AG10803 (cell line): Measurements from ENCODE around the gene CTTN.
"Not testable (repeated sequence)": the region's sequence is repeated elsewhere in the genome, so short reads cannot be mapped to it uniquely, and the experiment has no call there.

Experiments used
- DNase-seq: peaks from one replicate; pipeline ENCODE4 v3.0.0; 2010; ENCODE audit warnings: low read depth
- H3K4me3 ChIP-seq: 2 replicates; pipeline ENCODE4 v1.5.1; 2011; ENCODE audit warnings: mild to moderate bottlenecking, low read length, control low read depth
- TF ChIP-seq, protein P1 (sequence below): conservative IDR thresholded peaks from 2 replicates; pipeline ENCODE4 v1.5.1; 2011; ENCODE audit warnings: mild to moderate bottlenecking, low read length, control low read depth, inconsistent platforms

CTTN gene

GRCh38 chr11:70400643-70401042 lies 2.3 kb downstream of the CTTN start:
- peak overlapping the region; percentile 83 for H3K4me3 ChIP-seq
- no peak for DNase-seq
- TF ChIP-seq, protein P1, sequence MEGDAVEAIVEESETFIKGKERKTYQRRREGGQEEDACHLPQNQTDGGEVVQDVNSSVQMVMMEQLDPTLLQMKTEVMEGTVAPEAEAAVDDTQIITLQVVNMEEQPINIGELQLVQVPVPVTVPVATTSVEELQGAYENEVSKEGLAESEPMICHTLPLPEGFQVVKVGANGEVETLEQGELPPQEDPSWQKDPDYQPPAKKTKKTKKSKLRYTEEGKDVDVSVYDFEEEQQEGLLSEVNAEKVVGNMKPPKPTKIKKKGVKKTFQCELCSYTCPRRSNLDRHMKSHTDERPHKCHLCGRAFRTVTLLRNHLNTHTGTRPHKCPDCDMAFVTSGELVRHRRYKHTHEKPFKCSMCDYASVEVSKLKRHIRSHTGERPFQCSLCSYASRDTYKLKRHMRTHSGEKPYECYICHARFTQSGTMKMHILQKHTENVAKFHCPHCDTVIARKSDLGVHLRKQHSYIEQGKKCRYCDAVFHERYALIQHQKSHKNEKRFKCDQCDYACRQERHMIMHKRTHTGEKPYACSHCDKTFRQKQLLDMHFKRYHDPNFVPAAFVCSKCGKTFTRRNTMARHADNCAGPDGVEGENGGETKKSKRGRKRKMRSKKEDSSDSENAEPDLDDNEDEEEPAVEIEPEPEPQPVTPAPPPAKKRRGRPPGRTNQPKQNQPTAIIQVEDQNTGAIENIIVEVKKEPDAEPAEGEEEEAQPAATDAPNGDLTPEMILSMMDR = no peak

DNA sequence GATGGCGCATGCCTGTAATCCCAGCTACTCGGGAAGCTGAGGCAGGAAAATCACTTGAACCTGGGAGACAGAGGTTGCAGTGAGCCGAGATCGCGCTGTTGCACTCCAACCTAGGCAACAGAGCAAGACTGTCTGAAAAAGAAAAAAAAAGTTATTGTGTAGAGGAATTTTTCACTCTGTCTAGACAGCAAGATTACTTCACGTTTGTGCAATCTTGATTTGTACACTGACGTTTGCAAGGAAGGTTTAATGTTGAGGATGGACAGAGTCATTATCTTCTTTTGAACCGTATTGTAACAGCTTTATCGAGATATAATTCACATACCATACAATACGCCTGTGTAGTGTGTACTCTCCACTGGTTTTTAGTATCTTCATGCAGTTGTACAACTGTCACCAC lies 3.7 kb downstream of the CTTN start:
- DNase-seq = no peak
- no peak overlapping the region for H3K4me3 ChIP-seq
- TF ChIP-seq, protein P1 = no peak

DNA sequence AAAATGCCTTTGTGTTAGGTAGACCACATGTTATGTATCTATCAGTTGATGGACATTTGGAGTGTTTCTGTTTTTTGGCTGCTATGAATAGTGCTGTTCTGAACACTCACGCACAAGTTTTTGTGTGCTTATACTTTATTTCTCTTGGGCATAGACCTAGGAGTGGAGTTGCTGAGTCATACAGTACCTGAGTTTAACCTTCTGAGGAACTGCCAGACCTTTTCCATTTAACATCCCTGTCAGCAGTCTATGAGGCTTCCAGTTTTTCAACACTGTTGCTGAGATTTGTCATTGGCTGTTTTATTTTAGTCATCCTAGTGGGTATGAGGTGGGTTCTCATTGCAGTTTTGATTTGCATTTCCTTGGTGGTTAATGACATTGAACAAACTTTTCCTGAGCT lies 4.4 kb downstream of the CTTN start:
- no peak for DNase-seq
- TF ChIP-seq, protein P1 = no peak
- no peak overlapping the region for H3K4me3 ChIP-seq

DNA sequence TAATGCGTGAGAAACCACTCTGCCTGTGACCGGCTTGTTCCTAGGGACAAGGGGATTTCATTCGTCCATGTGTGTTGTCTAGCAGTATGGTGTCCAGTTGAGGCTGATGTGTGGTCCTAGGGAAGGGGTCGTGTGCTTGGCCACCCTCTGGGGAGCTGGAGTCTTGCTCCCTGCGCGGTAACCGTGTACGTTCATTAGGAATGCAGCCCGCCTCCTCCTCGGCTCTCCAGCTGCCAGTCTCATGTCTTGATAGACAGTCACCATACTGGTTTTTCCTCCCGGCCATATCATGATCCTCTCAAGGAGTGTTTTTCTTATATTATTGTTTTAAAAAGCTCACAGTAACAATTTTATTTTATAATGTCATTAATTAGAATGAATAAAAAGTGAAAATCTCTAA lies 5.9 kb downstream of the CTTN start:
- TF ChIP-seq, protein P1 = no peak
- DNase-seq = no peak
- H3K4me3 ChIP-seq = no peak overlapping the region

GRCh38 chr11:70405679-70406395 lies 7.5 kb downstream of the CTTN start:
- no peak overlapping the region for H3K4me3 ChIP-seq
- DNase-seq = no peak
- TF ChIP-seq, protein P1 = no peak

GRCh38 chr11:70407121-70407520 lies 8.8 kb downstream of the CTTN start:
- no peak overlapping the region for H3K4me3 ChIP-seq
- DNase-seq = no peak
- TF ChIP-seq, protein P1 = no peak

- TF ChIP-seq, protein P1 = no peak
- no peak overlapping the region for H3K4me3 ChIP-seq
- no peak for DNase-seq
These were observed 9.5 kb downstream of the CTTN start for GRCh38 chr11:70407814-70408213.

- H3K4me3 ChIP-seq, DNase-seq: not testable (repeated sequence)
These were observed 10.0 kb downstream of the CTTN start for GRCh38 chr11:70408326-70408725.
